RWPE2 (cell line): ENCODE data around the gene TTLL4.

ENCODE experiments used
- ATAC-seq: fragments of 200-7000 bp; cut with Tn5 transposase; 3 replicates; pipeline ENCODE4 v1.9.1; 2021; ENCODE audit warnings: low read depth
- DNase-seq: peaks from one replicate; pipeline ENCODE4 v3.0.0-alpha.2; 2020; ENCODE audit warnings: low spot score
- H3K27ac ChIP-seq: fragments of 450-650 bp; 2 replicates; pipeline ENCODE4 v1.5.1; 2017; ENCODE audit warnings: mild to moderate bottlenecking; ENCODE audit not compliant: poor library complexity, severe bottlenecking
- H3K27me3 ChIP-seq: fragments of 250-450 bp; sonication (Bioruptor Pico); 2 replicates; pipeline ENCODE4 v1.5.1; 2021; ENCODE audit warnings: mild to moderate bottlenecking, moderate library complexity; ENCODE audit not compliant: insufficient read depth, poor library complexity, severe bottlenecking
- H3K36me3 ChIP-seq: fragments of 250-450 bp; sonication (Bioruptor Pico); 2 replicates; pipeline ENCODE4 v1.5.1; 2020; ENCODE audit warnings: low read depth, mild to moderate bottlenecking, moderate library complexity
- H3K4me1 ChIP-seq: fragments of 250-450 bp; sonication (Bioruptor Pico); 2 replicates; pipeline ENCODE4 v1.5.1; 2021; ENCODE audit warnings: mild to moderate bottlenecking, moderate library complexity; ENCODE audit not compliant: insufficient read depth, poor library complexity, severe bottlenecking
- H3K4me3 ChIP-seq: fragments of 250-450 bp; sonication (Bioruptor Pico); 2 replicates; pipeline ENCODE4 v1.5.1; 2021; ENCODE audit warnings: mild to moderate bottlenecking, moderate library complexity; ENCODE audit not compliant: severe bottlenecking
- H3K9me3 ChIP-seq: fragments of 250-450 bp; sonication (Bioruptor Pico); 2 replicates; pipeline ENCODE4 v1.5.1; 2021; ENCODE audit warnings: mild to moderate bottlenecking, moderate library complexity; ENCODE audit not compliant: severe bottlenecking
- CTCF ChIP-seq: fragments of 450-650 bp; IDR thresholded peaks from one replicate; pipeline ENCODE4 v1.5.1; 2017; ENCODE audit warnings: mild to moderate bottlenecking, moderate library complexity; ENCODE audit not compliant: poor library complexity, severe bottlenecking

The TTLL4 gene

GRCh38 chr2:218785103-218785502 lies 74.5 kb downstream of the TTLL4 start:
- no peak for DNase-seq
- no peak for TF ChIP-seq CTCF
- Histone ChIP-seq H3K27me3 (peaks cover 23% of the 10 kb centered on the region), H3K4me3 (no peak overlapping the region), H3K27ac (no peak overlapping the region), H3K36me3 (no peaks in the 10 kb centered on the region), H3K4me1 (no peaks in the 10 kb centered on the region), H3K9me3 (no peaks in the 10 kb centered on the region)
- ATAC-seq: no peak

- peaks cover 22% of the 10 kb centered on the region for H3K27me3 ChIP-seq
- H3K4me3 ChIP-seq: no peak overlapping the region
- H3K4me1 ChIP-seq: no peaks in the 10 kb centered on the region
- H3K9me3 ChIP-seq: no peaks in the 10 kb centered on the region
- DNase-seq (no peak), ATAC-seq (no peak)
- TF ChIP-seq CTCF: no peak
- no peaks in the 10 kb centered on the region for H3K36me3 ChIP-seq
- no peak overlapping the region for H3K27ac ChIP-seq
These were observed 75.5 kb downstream of the TTLL4 start for GRCh38 chr2:218786133-218786532.

DNA sequence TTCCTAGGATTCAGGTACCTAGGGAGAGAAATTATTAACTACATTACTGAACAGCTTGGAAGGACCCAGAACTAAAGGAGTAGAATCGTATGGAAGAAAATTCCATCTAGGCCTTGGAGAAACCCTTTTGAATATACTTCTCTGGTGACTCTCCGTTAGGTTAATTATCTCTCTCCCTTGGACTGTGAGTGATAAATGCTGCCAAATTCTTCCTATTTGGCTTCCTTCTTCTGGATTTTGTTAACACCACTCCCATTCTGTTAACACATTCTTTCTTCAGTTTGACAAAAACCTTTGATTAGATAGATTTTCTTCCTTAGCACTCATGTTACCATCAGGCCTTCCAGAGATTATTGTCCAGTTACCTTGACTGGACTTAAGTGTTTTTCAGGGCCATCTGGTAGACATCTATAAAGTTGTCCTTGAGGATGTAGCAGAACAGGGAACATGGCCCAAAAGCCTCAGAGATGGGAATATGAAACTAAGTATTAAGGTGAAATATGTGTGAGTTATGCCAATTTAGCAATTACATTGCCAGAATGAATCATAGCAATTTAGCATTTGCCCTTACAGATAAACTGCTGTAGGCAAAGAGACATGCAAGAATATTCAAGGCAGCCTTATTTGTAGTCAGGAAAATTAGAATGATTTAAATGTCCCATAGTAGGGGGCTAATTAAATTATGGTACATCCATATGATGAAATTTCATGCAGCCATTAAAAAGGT lies 78.1 kb downstream of the TTLL4 start:
- H3K36me3 ChIP-seq: no peaks in the 10 kb centered on the region
- H3K4me1 ChIP-seq: no peaks in the 10 kb centered on the region
- H3K27ac ChIP-seq: no peak overlapping the region
- TF ChIP-seq CTCF: no peak
- no peak for ATAC-seq
- no peaks in the 10 kb centered on the region for H3K27me3 ChIP-seq
- no peaks in the 10 kb centered on the region for H3K9me3 ChIP-seq
- no peak overlapping the region for H3K4me3 ChIP-seq
- no peak for DNase-seq

DNA sequence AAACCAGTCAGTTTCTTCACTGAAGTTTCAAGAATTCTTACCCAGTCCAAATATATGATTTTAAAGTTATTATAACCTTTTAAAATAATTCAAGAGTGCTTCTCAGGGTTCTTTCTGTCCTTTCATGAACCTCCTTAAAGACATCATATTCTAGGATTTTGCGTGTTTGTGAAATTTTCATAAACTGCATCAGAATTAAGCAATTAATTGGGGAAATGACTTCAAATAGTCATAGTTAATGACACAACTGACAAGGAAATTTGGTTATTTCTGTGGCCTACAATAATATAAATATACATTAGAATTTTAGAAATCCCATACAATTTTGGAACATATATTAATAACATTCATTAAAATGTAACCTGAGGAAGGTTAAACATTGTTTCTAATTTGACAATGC lies 81.8 kb downstream of the TTLL4 start:
- ATAC-seq (no peak), DNase-seq (no peak)
- Histone ChIP-seq H3K9me3 (no peaks in the 10 kb centered on the region), H3K27me3 (no peaks in the 10 kb centered on the region), H3K27ac (no peak overlapping the region), H3K4me1 (no peaks in the 10 kb centered on the region), H3K36me3 (no peaks in the 10 kb centered on the region), H3K4me3 (no peak overlapping the region)
- no peak for TF ChIP-seq CTCF

DNA sequence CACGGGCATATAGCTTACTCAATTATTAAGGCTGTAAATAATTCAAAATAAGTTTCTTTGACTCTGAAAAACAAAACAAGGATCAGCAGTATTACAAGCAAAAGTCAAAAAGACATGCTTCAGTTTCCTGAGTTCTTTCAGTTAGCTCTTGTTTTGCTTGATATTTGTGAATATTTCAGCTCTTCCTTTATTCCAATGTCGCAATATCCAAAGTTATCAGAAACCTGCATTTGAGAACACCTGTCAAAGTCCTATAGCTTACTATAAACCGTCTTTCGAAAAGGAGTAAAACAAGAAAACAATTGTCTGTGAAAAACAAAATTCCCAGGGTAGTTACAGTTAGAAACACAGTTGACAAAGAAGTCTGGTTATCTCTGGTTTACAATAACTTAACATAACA lies 86.1 kb downstream of the TTLL4 start:
- TF ChIP-seq CTCF: no peak
- no peaks in the 10 kb centered on the region for H3K27me3 ChIP-seq
- H3K9me3 ChIP-seq: no peaks in the 10 kb centered on the region
- DNase-seq (no peak), ATAC-seq (no peak)
- no peak overlapping the region for H3K4me3 ChIP-seq
- no peaks in the 10 kb centered on the region for H3K4me1 ChIP-seq
- H3K27ac ChIP-seq: no peak overlapping the region
- no peaks in the 10 kb centered on the region for H3K36me3 ChIP-seq
